ENCODE results near the gene SLC6A6. TPM values are rescaled to one million over a fixed set of nuclear protein-coding genes. Genes with fewer than 3 reads are reported as not detected.

SLC6A6 gene
- total RNA-seq, 2 donors from 2014 or later, result 4.9 to 5.7 TPM

- DNase-seq (no peak), ATAC-seq (no peak)
- TF ChIP-seq POLR2A (IDR thresholded peaks at IDR 0.05), result no peak
- TF ChIP-seq, protein P1, sequence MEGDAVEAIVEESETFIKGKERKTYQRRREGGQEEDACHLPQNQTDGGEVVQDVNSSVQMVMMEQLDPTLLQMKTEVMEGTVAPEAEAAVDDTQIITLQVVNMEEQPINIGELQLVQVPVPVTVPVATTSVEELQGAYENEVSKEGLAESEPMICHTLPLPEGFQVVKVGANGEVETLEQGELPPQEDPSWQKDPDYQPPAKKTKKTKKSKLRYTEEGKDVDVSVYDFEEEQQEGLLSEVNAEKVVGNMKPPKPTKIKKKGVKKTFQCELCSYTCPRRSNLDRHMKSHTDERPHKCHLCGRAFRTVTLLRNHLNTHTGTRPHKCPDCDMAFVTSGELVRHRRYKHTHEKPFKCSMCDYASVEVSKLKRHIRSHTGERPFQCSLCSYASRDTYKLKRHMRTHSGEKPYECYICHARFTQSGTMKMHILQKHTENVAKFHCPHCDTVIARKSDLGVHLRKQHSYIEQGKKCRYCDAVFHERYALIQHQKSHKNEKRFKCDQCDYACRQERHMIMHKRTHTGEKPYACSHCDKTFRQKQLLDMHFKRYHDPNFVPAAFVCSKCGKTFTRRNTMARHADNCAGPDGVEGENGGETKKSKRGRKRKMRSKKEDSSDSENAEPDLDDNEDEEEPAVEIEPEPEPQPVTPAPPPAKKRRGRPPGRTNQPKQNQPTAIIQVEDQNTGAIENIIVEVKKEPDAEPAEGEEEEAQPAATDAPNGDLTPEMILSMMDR (IDR thresholded peaks at IDR 0.05), result no peak
- Histone ChIP-seq H3K27ac (no peak overlapping the region), H3K9me3 (no peaks in the 10 kb centered on the region), H3K4me1 (peaks cover 7% of the 10 kb centered on the region), H3K36me3 (replicated peaks in 1 of 2; ENCODE audit: insufficient read depth in 1 of 2, low read depth in 2 of 2) (no peaks in the 10 kb centered on the region), H3K27me3 (no peaks in the 10 kb centered on the region), H3K4me3 (no peak overlapping the region)
- WGBS, 2 donors, result 55 to 56% methylated on average over 6 of the region's 6 CpGs
- intact Hi-C loops (cut with DNase I), result no loop called here
Measured at GRCh38 chr3:14389166-14389606, 13.2 kb upstream of the SLC6A6 start.

DNA sequence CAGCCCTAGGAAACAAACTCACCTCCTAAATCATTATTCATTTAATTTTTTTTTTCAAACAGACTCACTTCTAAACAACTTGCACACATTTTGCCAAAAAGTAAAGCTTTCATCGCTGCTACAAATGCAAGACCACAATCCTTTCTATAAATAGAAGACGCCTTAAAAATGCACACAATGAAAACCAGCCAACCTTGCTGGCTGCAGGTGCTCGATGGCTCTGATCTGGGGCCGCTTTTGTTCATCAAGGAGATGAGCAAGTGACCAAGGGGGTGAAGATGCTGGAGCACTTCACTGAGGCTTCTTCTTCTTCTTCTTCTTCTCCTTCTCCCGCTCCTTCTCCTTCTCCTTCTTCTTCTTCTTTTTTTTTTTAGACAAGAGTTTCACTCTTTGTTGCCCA is 12.7 kb upstream of the SLC6A6 start:
- 59 to 60% methylated on average over 5 of the region's 5 CpGs for WGBS, 2 donors
- ATAC-seq (no peak), DNase-seq (no peak)
- intact Hi-C loops (cut with DNase I), result no loop called here
- H3K27me3 ChIP-seq, result no peaks in the 10 kb centered on the region
- H3K27ac ChIP-seq, result no peak overlapping the region
- peaks cover 7% of the 10 kb centered on the region for H3K4me1 ChIP-seq
- H3K36me3 ChIP-seq (replicated peaks in 1 of 2; ENCODE audit: insufficient read depth in 1 of 2, low read depth in 2 of 2), result no peaks in the 10 kb centered on the region
- no peak for TF ChIP-seq POLR2A (IDR thresholded peaks at IDR 0.05)
- TF ChIP-seq, protein P1 (IDR thresholded peaks at IDR 0.05), result no peak
- no peak overlapping the region for H3K4me3 ChIP-seq
- no peaks in the 10 kb centered on the region for H3K9me3 ChIP-seq

- Histone ChIP-seq H3K27ac (no peak overlapping the region), H3K9me3 (no peaks in the 10 kb centered on the region), H3K4me3 (no peak overlapping the region), H3K36me3 (replicated peaks in 1 of 2; ENCODE audit: insufficient read depth in 1 of 2, low read depth in 2 of 2) (no peaks in the 10 kb centered on the region), H3K27me3 (no peaks in the 10 kb centered on the region), H3K4me1 (peaks cover 7% of the 10 kb centered on the region)
- TF ChIP-seq POLR2A (IDR thresholded peaks at IDR 0.05), result no peak
- TF ChIP-seq, protein P1 (IDR thresholded peaks at IDR 0.05), result no peak
- intact Hi-C loops (cut with DNase I), result no loop called here
- 22 to 28% methylated on average over 4 of the region's 4 CpGs for WGBS, 2 donors
- peak; percentile 63 for ATAC-seq
- DNase-seq, result peak in 2 of 4 donors; percentile 37 to 68
Measured at GRCh38 chr3:14391033-14391432, 11.4 kb upstream of the SLC6A6 start.

DNA sequence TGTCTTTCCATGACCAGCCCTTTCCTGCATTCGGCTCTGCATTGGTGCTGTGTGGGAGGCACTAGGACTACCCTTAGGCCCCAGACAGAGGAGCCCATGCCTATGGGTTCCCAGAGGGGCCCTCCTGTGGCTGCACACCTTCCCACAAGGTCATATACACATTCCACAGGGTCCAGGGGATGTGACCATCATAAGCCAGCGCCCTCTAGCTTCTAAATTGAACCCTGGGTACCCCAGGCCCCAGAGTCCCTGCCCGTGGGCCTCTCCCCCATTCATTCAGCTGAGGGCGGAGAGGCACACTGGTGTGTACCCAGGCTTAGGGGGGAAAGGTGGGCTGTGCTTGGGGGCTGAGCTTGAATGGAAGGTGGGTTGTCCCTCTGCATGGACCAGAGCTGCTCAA is 10.2 kb upstream of the SLC6A6 start:
- Histone ChIP-seq H3K36me3 (replicated peaks in 1 of 2; ENCODE audit: insufficient read depth in 1 of 2, low read depth in 2 of 2) (no peaks in the 10 kb centered on the region), H3K4me1 (peaks cover 7% of the 10 kb centered on the region), H3K27me3 (no peaks in the 10 kb centered on the region), H3K9me3 (no peaks in the 10 kb centered on the region), H3K4me3 (no peak overlapping the region), H3K27ac (no peak overlapping the region)
- TF ChIP-seq, protein P1 (IDR thresholded peaks at IDR 0.05), result no peak
- no peak for TF ChIP-seq POLR2A (IDR thresholded peaks at IDR 0.05)
- intact Hi-C loops (cut with DNase I), result no loop called here
- ATAC-seq (no peak), DNase-seq (no peak)
- 80% methylated on average over 4 of the region's 4 CpGs for WGBS, 2 donors

- TF ChIP-seq POLR2A (IDR thresholded peaks at IDR 0.05), result no peak
- TF ChIP-seq, protein P1 (IDR thresholded peaks at IDR 0.05), result no peak
- no peaks in the 10 kb centered on the region for H3K9me3 ChIP-seq
- H3K4me3 ChIP-seq, result no peak overlapping the region
- DNase-seq, result no peak
- ATAC-seq, result no peak
- peaks cover 7% of the 10 kb centered on the region for H3K4me1 ChIP-seq
- intact Hi-C loops (cut with DNase I), result no loop called here
- no peaks in the 10 kb centered on the region for H3K27me3 ChIP-seq
- no peak overlapping the region for H3K27ac ChIP-seq
- H3K36me3 ChIP-seq (replicated peaks in 1 of 2; ENCODE audit: insufficient read depth in 1 of 2, low read depth in 2 of 2), result no peaks in the 10 kb centered on the region
- 76 to 88% methylated on average over 6 to 7 of the region's 7 CpGs for WGBS, 2 donors
Measured at GRCh38 chr3:14392803-14393319, 9.5 kb upstream of the SLC6A6 start.

All from body of pancreas (tissue), 4 donors.